Measurements from ENCODE around the gene KCNB1.
A peak's percentile ranks its signal among the peaks of the same experiment; 100 is the strongest.

Gene KCNB1

DNA sequence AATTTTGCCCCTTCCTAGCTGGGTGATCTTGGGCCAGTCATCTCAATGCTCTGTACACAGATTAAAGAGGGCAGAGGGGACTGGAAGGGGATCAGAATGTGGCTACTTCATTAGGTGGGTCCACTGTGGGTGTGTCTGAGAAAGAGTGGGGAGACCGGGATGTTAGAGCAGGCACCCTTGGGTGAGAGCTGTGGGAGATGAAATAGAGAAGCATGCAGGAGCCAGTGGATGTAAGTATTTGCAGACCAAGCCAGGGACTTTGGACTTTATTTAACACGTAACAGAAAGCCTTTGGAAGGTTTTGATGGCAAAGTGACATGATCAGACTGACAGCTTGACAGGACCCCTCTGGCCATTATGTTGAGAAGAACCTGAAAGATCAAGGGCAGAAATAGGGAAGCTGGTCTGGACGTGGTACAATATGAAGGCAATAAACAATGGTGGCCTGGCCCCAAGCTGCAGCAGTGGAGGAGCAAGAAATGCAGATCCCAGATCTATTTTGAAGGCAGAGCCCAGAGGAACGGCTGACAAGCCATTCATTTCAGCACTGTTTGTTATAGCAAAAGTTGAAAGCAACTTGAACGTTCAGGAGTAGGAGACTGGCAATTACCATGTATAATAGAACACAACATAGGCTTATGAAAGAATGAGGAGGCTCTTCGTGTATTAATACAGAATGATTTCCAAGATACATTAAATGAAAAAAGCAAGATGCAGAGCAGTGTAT is 122.1 kb downstream of the KCNB1 start:
- no peak overlapping the region for H3K4me3 ChIP-seq (ENCODE audit: low read depth, low read length)

DNA sequence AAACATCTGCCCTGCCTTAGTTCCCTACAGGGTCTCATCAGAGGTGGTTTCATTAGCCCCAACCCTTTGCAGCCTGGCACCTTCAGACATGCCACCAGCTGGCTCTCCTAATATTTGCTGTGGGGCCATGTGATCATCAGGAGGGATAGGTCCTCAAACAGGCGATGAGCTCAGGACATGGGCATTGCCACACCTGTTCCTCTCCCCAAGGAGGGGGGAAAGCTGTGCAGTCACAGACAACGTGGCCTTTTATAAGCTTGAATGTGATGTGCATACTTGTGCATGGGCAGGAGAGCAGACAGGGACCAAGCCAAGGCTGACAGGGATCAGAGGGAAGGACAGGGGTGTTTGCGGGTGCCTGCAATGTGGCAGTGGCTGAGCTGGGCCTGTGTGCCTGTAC is 125.8 kb downstream of the KCNB1 start:
- H3K4me3 ChIP-seq (ENCODE audit: low read depth, low read length): no peak overlapping the region

DNA sequence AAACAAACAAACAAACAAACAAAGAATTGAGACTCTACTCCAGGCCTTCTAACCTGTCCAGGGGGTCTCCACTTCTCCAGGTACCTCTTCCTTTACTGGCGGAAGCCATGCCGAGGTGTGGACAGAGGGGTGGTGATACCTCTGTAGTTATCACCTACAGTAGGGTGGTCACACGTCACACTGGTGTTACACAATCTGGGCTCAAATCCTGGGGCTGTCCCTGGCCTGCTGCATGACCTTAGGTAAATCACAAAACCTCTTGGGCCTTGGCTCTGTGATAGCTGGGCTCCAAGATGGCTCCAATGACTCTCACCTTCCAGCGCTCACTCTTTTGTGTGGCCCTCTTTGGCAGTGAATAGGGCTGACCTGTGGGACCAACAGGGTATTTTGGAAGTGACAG is 127.8 kb downstream of the KCNB1 start:
- no peak overlapping the region for H3K4me3 ChIP-seq (ENCODE audit: low read depth, low read length)

DNA sequence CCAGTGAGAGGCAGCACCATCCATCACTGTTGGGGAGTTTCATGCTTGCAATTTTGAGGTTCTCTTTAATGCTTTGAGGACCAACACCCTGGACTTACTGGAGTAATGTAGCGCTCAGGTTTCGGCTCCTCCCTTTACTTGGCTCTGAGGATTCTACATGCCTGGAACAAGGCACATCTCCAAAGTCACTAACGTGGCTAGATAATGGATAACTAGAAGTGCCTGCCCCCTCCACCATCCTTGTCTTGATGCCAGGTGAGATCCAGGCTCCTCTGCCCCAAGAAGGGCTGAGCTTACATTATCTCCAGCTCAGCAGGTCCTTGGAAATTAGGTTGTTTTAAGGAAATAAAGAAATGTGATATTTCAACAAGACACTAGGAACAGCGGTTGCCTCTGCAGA is 129.1 kb downstream of the KCNB1 start:
- no peak overlapping the region for H3K4me3 ChIP-seq (ENCODE audit: low read depth, low read length)

DNA sequence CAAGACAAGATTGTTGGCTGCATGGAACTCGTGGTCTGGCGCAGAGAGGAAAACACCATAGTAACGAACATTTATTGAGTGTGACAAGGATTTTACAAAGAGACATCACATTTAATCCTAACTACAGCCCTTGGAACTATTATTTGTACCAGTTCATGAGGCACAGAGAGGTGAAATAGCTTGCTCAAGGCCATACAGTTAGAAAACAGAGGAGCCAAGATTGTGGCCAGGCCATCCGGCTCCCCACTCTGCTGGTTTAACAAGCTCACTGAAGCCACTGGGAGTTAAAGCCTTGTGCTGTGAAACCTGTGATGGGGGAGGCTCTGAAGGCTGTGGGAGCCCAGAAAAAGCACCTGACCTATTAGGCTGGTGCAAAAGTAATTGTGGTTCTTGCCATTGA is 129.7 kb downstream of the KCNB1 start:
- no peak overlapping the region for H3K4me3 ChIP-seq (ENCODE audit: low read depth, low read length)

DNA sequence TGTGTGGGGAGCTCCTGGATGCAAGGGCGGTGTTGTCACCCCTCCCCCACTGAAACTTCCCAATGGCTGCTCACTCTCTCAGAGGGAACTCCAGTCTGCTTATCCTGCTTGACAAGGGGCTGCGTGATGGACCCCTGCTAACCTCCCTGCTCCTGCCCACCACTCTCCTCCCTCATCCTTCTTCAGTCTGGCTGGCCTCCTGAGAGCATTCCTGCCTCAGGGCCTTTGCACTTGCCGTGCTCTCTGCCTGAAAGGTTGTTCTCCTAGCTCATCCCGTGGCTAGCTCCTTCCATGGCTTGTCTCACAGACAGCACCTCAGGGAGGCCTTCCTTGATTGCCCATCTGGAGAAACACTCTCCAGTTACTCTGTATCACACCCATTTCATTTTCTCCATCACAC is 130.7 kb downstream of the KCNB1 start:
- H3K4me3 ChIP-seq (ENCODE audit: low read depth, low read length): no peak overlapping the region

DNA sequence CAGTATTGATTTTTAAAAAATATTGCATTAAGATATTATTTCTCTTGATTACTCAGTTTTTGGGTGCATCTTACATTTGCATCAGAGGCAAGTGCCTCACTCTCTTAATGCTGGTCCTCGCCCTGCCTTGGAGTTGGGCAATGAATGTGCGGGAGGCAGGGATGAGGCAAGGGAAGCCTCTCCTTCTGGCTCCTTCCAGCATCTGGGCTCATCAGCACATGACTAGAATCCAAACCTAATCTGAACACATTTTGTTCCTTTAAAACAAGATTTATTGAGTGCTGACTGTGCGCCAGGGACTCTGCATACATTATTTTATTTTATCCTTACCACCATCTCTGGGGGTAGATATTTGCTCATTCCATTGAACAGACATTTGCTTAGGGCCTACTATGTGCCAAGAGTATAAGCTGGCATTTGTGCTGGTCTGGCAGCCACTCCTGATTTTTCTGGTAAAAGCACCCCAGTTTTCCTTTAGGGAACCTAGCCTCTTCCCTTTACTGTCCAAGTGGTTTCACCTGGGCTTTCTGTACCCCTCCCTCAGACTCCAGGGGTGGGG is 132.7 kb downstream of the KCNB1 start:
- peak overlapping the region; percentile 4 for H3K4me3 ChIP-seq (ENCODE audit: low read depth, low read length)

DNA sequence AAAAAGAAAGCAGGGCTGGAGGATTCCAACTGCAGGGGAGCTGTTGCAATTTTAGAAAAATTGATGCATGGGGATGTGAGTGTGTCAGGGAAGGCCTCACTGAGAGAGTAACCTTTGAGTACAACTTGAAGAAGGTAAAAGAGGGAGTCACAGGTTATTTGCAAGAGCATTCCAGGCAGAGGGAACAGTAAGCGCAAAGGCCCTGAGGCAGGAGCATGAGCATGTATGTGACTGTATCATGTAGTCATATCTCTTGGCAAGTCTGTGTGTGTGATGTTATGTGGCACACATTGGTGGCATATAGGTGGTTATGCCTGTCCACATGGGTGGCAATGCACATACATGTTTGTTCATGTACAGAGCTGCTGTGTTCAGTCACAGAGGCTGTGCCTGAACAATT is 133.4 kb downstream of the KCNB1 start:
- no peak overlapping the region for H3K4me3 ChIP-seq (ENCODE audit: low read depth, low read length)

DNA sequence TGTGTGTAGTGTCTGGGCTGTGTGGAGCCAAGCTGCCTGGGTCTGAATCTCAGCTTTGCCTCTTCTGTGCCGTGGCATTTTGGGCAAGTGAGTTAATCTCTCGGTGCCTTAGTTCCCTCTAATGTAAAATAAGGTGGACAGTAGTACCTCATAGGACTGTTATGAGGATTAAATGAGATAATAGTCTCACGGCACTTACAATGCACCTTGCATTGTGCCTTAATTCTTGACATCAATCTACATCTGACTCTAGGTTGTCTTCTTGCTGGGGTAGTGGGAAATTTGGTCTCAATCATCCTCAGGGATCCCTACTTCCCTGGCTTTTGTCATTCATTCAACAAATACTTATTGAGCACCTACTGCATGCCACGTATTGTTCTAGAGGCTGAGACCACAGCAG is 133.9 kb downstream of the KCNB1 start:
- H3K4me3 ChIP-seq (ENCODE audit: low read depth, low read length): no peak overlapping the region

DNA sequence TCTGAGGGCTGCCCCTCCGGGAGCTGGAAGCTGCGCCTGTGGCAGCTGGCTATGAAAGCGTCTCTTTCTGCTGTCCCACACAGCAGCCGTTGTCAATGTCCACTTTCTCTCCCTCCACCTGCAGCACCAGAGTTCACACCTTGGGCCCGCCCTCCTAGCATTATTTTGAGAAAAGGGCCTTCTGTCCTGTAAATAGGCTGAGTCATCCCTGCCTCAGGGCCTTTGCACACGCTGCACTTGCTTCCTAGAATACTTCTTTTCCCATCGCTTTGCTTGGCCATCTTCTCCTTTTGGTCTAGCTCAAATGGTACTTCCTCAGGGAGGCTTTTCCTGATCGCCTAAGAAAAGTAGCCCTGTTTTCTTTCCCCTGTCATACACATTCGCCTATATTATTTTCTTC is 135.3 kb downstream of the KCNB1 start:
- H3K4me3 ChIP-seq (ENCODE audit: low read depth, low read length): no peak overlapping the region

DNA sequence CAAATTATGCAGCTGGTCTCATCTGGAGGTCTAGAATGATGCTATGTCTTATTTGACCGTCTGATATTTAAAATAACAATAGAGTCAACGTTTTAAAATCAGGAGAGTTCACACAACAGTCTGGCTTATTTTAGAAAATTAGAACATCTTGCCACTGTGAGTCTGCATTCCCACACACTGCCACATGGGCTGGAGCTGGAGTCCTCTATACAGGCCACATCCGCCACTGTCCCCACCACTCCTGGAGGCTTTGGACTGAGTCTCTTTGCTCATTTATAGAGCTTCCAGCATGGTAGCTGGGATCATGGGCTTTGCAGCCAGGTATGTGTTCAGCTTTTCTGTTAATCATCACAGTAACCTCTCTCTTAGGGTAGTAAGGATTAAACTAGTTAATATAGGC is 135.8 kb downstream of the KCNB1 start:
- no peak overlapping the region for H3K4me3 ChIP-seq (ENCODE audit: low read depth, low read length)

DNA sequence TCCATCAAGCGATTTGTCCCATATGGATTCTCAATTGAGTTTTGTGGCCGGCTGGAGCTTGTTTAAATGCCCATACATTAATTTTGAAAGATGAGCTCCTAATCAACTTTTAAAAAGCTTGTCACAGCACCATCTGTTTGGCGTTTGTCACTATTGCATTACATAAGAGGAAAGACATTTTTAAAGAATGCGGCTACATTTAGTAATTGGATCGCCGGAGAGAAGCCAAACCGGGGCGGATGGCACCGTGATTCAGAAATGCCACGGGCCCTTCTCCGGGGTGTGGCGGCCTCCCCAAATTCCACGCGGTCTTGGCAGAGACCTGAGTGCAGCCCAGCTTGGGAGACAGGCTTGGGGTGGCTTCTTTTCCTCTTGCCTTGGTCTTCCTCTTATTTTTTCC is 136.9 kb downstream of the KCNB1 start:
- H3K4me3 ChIP-seq (ENCODE audit: low read depth, low read length): no peak overlapping the region

DNA sequence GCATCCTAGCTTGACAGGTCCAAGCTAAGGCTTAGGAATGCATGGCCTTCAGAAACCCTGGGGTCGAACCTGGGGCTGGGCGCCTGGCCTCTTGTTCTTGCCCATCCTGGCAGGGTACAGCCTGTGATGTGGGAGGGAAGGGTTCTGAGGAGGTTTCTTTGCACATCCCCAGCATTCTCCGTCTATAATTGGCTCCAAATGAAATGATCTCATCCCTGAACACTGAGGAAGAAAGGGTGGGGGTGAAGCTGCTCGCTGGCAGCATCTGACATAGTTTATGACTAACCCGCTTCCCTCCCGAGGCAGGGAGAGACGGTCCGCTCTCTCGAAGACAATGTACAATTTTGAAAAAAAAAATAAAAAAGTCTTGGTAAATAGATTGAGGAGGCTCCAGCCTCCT is 137.5 kb downstream of the KCNB1 start:
- no peak overlapping the region for H3K4me3 ChIP-seq (ENCODE audit: low read depth, low read length)

DNA sequence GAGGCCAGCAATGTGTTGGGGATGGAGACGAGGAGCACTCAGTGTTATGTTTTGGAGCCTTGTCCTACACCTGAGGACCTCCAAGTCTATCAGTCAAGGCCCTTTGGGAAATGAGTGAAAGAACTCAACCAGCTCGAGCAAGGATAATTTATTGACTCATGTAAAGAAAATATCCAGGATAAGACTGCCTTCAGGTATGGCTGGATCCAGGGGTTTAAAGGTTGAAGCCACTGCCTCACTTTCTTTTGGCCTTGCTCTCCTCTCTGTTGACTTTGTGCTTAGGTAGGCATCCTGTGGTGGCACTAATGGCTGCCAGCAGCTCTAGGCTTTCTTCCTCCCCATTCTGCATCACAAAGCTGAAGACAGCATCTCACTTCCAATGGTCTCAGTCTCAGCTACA is 138.3 kb downstream of the KCNB1 start:
- H3K4me3 ChIP-seq (ENCODE audit: low read depth, low read length): no peak overlapping the region

DNA sequence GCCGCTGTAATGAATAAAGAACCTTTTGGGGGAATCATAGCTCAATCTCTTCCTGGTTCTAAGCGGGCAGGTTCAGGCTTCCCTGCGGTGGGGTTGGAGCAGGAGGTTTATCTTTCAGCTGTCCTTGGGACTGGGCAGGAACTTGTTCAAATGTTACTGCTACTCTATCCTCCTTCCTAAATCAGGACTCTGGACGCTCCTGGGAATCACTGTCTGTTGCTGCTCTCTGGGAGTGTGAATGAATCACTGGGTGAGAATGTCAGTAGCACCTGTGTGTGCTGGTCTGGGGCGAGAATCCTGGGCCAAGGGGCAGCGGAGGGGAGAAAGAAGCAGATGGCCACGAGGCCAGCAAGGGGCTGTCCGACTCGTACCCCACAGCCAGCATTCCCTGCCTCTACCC is 139.2 kb downstream of the KCNB1 start:
- H3K4me3 ChIP-seq (ENCODE audit: low read depth, low read length): no peak overlapping the region

DNA sequence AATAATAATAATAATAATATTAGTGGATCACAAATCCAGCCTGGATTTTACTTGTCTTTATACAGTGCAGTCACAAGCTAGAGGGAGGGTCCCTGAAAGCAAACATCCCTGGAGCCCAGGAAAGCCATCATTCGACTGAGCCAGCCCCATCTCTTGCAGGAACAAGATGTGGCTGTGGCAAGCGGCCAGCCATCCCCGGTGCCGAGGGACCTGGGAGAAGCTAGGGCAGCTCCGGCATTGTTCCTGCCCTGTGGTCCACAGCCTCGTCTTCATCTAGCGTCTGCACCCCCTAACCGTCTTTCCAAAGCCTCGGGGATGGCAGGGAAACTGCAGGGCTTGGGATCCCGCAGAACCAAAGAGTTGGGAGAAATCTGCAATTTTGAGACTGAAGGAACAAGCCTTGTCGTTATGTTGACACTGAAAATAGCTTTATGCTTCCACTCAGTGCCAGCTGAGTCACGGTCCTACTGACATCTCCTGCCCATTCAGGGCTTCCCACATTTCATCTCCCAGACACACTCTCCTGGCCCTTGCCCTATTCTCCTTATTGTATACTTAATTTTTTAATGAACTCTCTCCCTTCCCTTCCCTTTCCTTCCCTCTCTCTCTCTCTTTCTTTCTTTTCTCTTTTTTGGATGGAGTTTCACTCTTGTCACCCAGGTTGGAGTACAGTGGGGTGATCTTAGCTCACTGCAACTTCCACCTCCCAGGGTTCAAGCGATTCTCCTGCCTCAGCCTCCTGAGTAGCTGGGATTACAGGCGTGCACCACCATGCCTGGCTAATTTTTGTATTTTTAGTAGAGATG is 142.1 kb downstream of the KCNB1 start:
- no peak overlapping the region for H3K4me3 ChIP-seq (ENCODE audit: low read depth, low read length)

DNA sequence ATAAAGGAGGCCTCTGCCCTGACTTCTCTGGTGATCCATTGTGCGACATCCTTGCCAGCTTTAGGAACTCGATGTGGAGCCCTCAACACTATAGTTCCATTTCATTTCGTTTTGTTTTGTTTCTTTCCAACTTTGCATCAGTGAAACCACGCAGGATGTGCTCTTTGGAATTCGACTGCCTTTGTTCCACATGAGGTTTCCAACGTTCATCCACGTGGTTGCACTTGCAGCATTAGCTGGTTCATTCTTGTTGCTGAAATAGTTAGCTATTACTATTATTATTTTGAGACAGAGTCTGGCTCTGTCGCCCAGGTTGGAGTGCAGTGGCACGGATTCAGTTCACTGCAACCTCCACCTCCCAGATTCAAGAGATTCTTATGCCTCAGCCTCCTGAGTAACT is 143.3 kb downstream of the KCNB1 start:
- H3K4me3 ChIP-seq (ENCODE audit: low read depth, low read length): no peak overlapping the region

DNA sequence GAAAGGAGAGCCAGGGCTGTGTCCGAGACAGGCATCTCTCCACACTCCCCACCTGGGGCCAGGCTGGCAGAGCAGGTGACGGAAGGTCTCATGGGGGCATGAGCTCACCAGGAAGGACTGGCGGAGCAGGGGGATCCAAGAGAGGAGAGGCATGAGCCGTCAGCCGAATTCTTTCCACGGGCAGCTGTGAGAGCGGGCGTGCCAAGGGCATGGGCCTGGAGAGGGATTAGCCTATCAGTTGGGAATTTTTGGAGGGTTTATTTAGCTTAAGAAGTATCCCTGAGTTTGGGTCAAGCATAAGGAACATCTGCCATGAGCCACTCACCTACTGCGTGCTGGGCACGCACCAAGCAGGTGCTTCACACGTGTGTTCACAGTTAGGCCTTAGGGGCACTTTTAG is 144.4 kb downstream of the KCNB1 start:
- no peak overlapping the region for H3K4me3 ChIP-seq (ENCODE audit: low read depth, low read length)

DNA sequence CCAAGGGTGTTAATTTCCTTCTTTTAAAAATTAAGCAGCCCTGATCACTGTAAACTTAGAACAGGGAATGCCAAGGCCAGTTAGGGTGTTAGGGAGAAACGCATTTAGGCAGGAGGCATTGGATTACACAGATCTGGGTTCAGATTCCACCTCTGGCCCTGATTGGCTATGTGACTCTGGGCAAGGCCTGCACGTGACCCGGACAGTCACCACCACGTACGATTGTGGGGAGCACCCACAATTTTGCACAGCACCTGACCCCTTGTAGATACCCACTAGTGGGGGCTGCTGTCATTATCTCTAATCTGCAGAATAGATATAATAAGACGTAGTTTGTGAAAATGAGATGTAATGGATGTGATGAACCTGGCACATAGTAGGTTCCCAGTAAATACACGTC is 145.1 kb downstream of the KCNB1 start:
- H3K4me3 ChIP-seq (ENCODE audit: low read depth, low read length): no peak overlapping the region

DNA sequence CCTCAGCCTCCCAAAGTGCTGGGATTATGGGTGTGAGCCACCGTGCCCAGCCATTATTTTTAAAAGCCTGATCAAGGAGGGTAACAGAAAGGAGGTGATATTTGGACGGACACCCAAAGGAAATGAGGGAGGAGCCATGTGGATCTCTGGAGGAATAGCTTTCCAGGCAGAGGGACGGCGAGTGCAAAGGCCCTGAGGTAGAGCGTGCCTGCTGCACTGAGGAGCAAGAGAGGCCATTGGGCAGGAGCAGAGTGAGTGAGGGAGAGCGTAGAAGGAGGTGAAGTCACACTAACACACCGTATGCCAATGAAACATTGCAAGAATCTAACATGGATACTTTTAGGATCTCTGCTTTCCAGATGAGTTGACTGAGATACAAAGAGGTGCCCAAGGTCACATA is 145.7 kb downstream of the KCNB1 start:
- no peak overlapping the region for H3K4me3 ChIP-seq (ENCODE audit: low read depth, low read length)

DNA sequence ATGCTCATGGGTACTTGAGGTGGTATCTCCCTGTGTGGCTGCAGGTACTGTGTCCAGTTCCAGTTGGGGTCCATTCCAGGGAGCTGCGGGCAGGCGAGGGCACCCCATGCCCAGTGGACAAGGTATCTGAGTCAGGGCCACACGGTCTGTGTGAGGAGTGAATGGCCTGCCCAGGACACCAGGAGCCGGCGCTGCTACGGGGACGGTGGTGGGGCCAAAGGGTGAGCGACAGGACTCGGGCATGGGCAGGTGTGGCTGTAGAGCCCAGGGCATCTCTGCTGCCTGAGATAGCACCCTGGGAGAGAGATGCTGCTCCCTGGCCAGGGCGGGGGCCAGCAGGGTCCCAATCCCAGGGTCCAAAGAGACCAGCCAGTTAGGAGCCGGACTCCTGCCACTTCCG is 147.0 kb downstream of the KCNB1 start:
- H3K4me3 ChIP-seq (ENCODE audit: low read depth, low read length): no peak overlapping the region
